Measurements from ENCODE around the gene FFAR2.
"Not testable (repeated sequence)": the region's sequence is repeated elsewhere in the genome, so short reads cannot be mapped to it uniquely, and the experiment has no call there.

The FFAR2 gene

DNA sequence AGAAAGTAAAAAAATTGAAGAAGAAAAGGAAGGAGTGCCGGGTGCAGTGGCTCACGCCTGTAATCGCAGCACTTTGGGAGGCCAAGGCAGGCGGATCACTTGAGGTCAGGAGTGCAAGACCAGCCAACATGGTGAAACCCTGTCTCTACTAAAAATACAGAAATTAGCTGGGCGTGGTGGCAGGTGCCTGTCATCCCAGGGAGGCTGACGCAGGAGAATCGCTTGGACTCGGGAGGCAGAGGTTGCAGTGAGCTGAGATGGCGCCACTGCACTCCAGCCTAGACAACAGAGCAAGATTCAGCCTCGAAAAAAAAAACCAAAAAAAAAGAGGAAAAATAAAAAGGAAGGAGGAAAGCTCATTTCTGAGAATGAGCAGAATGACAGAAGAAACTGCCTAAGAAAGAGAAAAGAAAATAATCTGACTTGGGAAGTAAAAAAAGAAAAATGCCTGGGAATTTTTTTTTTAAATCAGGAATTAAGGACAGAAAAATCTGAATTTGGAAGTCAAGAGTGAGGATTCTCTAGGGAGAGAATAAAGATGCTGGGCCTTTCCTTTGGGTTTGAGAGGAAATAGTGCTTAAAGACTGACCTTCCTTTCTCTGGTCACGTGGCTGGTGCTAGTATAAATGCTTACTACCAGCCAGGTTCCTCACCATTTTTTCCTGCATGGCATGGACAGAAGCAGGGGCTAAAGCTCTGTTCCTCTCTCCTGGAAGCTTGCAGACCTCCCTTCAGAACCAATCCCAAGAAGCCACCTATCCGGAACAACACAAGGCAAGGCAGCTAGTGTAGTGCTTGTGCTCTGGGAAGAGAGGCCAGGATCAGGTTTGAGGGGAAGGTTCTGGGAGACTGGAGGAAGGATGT, at the start of gene FFAR2:
Gene FFAR2 (plus strand): TSS at position 652 of the 864 bp plus-strand sequence. CDS start 1,458 bp downstream, outside the sequence.
- DNase-seq (ENCODE audit: low spot score) (no peak), FAIRE-seq (no peak)

DNA sequence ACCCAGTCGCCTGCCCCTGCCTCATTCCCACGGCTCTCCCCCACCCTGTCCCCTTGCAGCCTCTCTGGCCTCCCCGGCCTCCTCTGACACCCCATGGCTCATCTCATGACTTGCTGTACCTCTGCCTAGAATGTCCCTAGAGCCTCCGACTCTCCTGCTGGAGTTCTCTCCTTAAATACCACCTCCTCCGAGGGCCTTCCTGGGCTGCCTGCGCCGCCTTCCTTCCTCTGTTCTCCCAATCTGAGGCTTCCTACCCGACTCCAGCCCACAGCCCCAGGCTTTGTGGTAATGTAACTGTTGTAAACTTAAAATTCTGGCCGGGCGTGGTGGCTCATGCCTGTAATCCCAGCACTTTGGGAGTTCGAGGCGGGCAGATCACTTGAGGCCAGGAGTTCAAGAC, 49.5 kb upstream of the FFAR2 start:
- FAIRE-seq: no peak
- DNase-seq (ENCODE audit: low spot score): no peak

DNA sequence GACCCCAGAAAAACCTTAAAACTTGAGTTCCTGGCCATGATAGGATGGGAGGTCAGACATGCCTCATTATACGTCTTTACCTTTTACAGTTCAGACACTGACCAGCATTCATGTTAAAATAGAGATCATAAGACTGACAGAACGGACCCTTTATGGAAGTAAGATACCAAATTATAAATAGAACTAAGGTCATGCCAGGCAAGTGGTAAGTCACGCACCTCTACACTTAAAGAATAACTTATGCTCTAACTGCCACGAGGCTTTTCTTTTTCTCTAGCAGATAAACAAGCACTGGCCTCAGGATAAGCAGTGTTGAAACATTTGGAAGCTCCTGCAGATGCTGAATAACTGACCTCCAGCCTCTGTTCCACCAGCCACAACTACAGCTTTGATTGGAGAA, 48.8 kb upstream of the FFAR2 start:
- DNase-seq (ENCODE audit: low spot score): no peak
- no peak for FAIRE-seq

DNA sequence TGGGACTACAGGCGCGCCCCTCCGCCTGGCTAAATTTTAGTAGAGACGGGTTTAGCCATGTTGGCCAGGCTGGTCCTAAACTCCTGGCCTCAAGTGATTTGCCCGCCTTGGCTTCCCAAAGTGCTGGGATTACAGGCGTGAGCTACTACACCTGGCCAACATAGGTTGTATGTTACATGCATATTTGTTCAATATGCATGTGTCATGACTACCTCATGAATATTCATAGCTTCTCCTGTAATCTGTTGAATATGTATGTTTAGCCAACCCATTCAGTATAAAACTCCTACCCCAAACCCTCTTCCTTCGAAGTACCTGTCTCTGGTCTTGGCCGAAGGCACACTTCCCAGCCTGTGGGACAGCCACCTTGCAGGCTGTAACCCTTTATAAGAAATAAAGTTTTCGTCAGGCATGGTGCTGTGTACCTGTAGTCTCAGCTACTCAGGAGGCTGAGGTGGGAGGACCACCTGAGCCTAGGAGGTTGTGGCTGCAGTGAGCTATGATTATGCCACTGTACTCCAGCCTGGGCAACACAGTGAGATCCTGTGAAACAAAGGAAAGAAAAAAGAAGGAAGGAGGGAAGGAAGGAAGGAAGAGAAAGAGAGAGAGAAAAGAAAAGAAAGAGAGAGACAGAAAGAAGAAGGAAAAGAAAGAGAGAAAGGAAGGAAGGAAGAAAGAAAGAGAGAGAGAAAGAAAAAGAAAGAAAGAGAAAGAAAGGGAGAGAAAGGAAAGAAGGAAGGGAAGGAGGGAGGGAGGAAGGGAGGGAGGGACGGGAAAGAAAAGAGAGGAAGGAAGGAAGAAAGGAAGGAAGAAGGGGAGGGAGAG, 47.9 kb upstream of the FFAR2 start:
- FAIRE-seq: no peak
- DNase-seq (ENCODE audit: low spot score): no peak

DNA sequence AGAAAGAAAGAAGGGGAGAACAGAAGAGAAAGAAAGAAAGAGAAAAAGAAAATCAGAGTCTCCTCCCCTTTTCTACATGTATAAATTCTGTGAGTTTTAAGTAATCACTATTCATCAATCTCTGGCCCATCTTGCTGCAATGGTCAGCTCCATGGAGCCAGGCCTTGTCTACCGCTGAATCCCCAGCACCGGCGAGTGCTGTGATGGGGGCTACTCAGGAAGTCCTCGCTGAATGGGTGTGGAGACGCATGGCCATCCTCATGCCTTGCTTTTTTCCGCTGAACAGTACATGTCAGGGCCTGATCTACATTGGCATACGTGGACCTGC, 47.3 kb upstream of the FFAR2 start:
- FAIRE-seq: no peak

DNA sequence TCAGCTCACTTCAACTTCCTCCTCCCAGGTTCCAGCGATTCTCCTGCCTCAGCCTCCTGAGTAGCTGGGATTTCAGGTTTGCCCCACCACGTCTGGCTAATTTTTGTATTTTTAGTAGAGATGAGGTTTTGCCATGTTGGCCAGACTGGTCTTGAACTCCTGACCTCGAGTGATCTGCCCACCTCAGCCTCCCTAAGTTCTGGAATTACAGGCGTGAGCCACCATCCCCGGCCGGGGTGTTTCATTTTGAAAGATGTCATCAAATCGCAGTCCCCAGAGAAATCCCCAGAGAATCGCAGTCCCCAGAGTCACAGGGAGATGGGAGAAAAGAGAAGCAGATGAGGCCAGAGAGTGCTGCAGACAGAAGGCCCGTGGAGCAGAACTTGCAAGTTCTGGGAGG, 46.6 kb upstream of the FFAR2 start:
- not testable (repeated sequence) for DNase-seq (ENCODE audit: low spot score); FAIRE-seq

More for the DNA sequence above, 47.3 kb upstream of the FFAR2 start:
- DNase-seq (ENCODE audit: low spot score): no peak

DNA sequence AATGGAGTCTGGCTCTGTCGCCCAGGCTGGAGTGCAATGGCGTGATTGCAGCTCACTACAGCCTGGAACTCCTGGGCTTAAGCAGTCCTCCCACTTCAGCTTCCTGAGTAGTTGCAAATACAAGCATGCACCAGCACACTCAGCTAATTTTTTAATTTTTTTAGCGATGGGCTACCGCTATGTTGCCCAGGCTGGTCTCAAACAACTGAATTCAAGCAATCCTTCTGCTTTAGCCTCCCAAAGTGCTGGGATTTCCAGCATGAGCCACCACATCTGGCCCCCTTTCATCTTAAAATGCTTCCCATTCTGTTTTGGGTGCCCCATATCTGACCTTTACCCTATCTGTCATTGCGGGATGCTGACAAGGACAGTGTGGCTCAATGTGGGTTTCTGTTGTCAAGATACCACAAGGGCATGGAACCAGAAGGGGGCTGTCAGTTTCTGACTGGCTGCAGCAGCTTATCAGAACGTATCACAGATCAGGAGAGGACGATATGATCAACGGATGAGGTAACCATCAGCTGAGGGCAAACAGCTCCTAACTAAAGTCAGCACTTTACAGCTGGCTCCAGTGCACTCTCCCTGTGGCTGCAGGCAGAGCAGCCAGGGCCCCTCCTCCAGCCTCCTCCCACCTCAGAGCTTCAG, 44.8 kb upstream of the FFAR2 start:
- DNase-seq (ENCODE audit: low spot score) (no peak), FAIRE-seq (no peak)

DNA sequence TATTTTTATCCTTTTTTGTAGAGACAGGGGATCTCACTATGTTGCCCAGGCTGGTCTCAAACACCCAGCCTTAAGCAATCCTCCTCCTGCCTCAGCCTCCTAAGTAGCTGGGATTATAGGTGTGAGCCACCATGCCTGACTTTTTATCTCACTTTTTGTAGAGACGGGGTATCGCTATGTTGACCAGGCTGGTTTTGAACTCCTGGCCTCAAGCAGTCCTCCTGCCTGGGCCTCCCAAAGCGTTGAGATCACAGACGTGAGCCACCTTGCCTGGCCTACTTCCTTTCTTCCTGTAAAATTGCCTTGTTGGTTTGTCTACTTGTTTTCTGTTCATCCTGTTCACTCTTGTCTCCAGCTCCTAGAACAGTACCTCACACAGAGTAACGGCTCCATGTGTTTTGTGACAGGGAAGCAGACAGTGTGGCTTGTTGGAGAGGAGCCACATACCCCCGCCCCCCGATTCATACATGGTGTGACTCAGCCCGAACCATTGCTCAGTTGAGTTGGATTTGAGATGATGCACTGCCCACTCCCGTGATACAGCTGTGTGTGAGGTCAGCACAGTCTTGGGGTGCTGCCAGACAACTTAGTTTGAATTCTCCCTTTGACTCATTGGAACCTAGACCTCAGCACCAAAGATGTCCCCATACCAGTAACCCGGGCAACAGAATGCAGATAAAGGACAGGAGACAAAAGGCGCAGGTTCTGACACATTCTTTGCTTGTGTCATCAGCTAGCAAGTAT, 43.0 kb upstream of the FFAR2 start:
- FAIRE-seq (peak; percentile 93), DNase-seq (ENCODE audit: low spot score) (peak; percentile 91)

DNA sequence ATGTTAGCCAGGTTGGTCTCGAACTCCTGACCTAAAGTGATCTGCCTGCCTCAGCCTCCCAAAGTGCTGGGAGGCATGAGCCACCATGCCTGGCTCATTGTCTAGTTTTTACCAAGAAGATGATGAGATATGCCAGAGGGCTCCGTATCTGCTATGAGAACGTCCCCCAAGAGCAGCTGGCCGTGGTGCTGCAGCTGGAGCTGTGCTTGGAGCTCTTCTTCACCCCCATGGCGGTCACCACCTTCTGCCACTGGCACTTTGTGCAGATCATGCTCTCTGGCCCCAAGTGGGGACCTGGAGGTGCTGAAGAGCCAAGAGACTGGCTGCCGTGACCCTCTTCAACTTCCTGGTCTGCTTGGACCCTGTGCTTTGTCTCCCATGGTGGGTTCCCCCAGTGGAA, 40.4 kb upstream of the FFAR2 start:
- no peak for FAIRE-seq

DNA sequence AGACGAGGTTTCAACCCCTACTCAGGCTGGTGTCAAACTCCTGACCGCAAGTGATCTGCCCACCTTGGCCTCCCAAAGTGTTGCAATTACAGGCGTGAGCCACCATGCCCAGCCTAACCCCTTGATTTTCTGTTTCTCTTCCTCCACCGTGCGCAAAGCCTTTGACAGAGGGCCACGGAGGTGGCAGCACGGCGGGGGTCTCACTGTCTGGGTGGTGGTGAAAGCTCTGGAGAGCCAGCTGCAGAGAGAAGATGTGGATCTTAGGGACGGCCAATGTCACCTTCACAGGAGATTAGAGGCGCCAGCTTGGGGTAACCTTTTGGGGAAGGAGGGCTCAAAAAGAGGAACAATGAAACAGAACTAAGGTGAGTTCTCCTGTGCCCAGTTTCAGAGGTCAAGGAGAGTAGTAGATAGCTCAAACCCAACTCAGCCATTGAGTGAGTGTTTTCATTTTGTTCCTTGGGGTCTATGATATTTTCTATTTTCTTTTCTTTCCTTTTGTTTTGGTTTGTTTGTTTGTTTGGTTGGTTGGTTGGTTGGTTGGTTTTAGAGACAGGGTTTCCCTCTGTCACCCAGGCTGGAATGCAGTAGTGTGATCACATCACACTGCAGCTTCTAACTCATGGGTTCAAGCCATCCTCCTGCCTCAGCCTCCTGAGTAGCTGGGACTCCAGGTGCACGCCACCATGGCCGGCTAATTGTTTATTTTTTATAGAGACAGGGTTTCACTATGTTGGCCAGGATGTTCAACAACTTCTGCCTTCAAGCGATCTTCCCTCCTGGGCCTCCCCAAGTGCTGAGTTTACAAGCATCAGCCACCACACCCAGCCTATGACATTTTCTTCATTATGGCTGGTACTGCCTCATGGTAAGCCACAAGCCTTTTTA, 39.5 kb upstream of the FFAR2 start:
- DNase-seq (ENCODE audit: low spot score) (no peak), FAIRE-seq (no peak)

More for the DNA sequence above, 40.4 kb upstream of the FFAR2 start:
- no peak for DNase-seq (ENCODE audit: low spot score)

DNA sequence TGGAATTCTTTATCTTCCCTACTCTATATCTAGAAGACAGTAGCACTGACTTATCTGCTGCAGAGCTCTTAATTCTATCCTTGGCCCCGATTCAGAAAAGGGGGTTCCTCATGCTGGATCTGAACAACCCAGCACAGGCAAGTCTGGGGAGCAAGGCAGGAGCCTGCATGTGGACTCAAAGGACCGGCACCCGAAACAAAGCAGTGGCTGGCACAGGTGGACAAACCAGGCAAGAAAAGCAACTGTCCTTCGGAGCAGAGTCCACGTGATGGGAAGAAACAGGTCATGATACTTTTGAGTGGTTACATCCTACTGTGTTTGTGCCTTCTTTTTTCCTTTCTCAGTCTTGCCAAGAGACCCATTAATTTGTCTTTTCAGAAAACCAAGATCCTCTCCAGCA, 38.9 kb upstream of the FFAR2 start:
- FAIRE-seq (no peak), DNase-seq (ENCODE audit: low spot score) (no peak)

DNA sequence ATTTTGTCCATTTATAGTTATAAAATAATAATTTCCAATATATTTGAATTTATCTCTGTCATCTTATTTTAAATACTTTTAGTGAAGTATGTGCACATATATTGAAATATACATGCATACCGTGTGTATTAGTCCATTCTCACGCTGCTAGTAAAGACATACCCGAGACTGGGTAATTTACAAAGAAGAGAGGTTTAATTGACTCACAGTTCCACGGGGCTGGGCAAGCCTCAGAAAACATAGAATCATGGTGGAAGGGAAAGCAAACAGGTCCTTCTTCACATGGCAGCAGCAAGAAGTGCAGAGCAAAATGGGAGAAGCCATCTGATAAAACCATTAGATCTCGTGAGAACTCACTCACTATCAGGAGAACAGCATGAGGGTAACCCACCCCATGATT, 37.6 kb upstream of the FFAR2 start:
- DNase-seq (ENCODE audit: low spot score) (no peak), FAIRE-seq (no peak)

DNA sequence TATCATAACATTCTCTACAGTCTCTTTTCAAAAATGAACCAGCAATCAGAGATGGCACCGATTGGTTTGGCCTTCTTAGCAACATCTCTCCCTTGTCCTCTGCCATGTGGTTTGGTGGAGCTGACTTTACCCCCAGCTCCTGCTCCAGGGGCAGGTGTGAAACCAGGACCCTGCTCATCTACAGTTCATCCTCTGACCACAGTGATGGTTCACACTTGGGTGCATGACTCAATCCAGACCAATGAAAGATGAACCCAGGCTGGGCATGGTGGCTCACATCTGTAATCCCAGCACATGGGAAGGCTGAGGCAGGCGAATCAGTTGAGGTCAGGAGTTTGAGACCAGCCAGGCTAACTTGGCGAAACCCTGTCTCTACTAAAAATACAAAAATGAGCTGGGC, 33.6 kb upstream of the FFAR2 start:
- no peak for FAIRE-seq

DNA sequence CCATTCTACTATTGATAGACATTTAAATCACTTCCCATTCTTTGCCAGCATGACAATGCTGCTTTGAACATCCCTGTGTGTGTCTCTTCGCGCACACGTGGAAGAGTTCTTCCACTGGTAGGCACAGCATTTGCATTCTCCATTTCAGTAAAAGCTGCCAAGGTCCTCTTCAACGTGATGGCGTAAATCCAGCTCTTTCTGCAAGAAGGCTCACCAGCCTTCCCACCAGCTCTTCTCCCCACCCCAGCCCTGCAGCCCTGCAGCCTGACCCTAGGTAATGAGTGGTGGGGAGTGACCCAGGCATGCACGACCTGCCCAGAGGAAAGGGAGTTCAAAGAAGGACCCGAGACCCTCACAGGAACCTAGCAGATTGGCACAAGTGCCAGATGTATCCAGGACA, 31.7 kb upstream of the FFAR2 start:
- FAIRE-seq (no peak), DNase-seq (ENCODE audit: low spot score) (no peak)

More for the DNA sequence above, 33.6 kb upstream of the FFAR2 start:
- no peak for DNase-seq (ENCODE audit: low spot score)

DNA sequence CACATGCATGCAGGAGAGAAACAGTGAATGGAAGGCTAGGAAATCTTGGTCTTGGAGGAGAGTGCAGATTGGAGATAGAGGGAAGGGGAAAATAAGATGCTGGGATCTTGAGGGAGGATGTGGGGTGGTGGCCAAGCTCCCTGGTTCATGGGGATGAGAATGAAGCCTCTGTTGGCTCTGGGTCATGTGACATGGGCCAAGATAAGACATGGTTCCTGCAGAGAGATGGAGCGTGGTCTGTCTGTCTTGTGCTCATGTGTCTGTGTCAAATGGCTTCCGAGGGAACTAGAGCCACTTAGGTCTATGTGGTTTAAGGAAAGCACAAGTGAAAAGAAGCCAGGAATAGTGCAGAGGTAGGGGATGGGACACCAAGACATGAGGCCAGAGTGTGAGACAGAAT, 30.8 kb upstream of the FFAR2 start:
- FAIRE-seq (no peak), DNase-seq (ENCODE audit: low spot score) (no peak)

DNA sequence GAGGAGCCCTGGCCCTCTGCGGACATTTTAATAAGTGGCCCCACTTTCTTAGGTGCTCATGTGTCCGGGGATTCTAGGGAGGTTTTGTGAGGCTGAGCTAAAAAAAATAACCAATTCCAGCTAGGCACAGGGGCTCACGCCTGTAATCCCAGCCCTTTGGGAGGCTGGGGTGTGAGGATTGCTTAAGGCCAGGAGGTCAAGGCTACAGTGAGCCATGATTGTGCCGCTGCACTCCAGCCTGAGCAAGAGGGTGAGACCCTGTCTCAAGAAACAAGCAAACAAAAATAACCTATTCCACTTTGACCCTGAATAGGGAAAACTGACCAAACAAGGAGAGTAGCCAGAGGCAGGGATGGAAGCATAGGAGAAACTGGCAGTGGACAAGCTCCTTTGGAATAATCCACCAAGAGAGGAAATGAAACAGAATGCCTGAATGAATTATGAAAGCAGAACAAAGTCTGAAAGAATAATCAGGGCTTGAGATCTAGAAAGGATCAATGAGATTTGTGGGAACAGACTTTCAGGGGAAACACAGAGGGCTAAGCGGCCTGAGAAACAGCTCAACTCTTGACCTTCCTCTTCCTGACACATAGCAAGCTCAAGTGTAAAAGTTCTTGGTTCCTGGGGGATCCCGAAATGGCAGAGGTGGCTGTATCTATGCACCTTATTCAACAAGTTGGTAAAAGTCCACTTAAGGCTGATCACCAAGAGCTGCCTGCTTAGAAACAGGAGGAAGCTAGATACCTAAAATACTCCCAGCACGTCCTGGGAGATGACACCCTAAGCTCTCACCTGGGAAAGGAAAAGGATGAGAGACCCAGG, 30.1 kb upstream of the FFAR2 start:
- FAIRE-seq (no peak), DNase-seq (ENCODE audit: low spot score) (no peak)

DNA sequence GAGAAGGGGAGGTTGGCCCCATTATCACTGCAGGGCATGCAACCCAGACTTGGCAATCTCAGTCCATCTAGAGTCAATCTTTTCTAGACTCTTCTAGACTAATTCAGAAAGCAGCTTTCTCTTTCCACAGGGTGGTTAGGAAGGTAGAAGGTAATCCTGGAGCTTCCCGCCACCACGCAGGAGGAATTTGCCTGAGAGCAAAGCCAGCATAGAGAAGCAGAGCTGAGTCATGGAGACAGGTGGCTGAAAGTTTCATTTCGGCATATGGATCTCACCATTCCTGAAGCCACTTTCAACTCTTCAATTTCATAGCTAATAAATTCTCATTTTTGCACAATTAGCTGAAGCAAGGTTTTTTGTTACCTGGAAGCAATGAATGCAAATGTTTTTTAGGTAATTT, 29.0 kb upstream of the FFAR2 start:
- no peak for FAIRE-seq
- DNase-seq (ENCODE audit: low spot score): no peak

DNA sequence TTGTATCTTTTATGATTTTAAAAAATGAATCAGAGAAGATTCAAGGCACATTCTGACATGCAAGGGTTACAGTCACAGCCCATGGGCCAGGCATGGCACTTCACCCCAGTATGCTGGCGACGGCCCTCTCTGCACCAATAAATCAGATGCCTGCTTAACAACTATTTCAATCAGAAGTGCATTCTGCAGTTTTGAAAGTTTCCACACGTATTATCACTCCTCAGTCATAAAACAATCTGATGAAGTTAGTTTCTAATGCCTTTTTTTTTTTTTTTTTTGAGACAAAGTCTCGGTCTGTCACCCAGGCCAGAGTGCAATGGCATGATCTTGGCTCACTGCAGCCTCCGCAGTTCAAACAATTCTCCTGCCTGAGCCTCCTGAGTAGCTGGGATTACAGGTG, 28.3 kb upstream of the FFAR2 start:
- no peak for DNase-seq (ENCODE audit: low spot score)
- no peak for FAIRE-seq

DNA sequence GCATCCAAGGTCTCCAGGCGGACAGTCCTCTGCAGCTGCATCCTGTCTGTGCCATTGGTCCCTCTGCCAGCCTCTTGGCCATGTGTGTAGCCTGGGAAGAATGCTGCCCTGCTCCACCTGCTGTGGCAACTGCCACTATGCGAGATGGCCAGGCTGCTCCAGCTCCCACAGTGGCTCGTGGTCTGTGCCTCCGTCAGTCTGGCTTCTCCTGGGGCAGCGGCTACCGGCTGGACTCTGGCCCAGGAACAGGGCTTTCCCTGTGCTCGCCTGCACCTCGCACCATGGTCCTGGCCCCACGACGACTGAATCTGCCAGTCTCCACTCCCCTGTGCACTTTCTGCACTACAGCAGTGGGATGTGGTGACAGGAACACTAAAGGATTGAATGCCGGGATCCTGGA, 26.7 kb upstream of the FFAR2 start:
- no peak for FAIRE-seq

More for the DNA sequence above, 26.7 kb upstream of the FFAR2 start:
- no peak for DNase-seq (ENCODE audit: low spot score)

Measured in urothelium cell line (cell line).